GM12878 (cell line): Measurements from ENCODE around the gene WDR45B. TPM values are rescaled to one million over a fixed set of nuclear protein-coding genes. Genes with fewer than 3 reads are reported as not detected.

Experiments
- ATAC-seq: fragments of 200-7000 bp; cut with Tn5 transposase; 3 replicates; pipeline ENCODE4 v1.9.1; 2020; ENCODE audit warnings: mild to moderate bottlenecking, moderate library complexity
- BruUV-seq: library from RNA; stranded (reverse); fragments of 400-500 nt; replicated peaks from 2 replicates; lab custom pipeline; 2021; lab: Mats Ljungman, UMichigan
- CTCF ChIA-PET: fragments of 300-600 bp; sonication (Branson Sonifier 250); formaldehyde crosslinking; extraction: SDS; loops from one replicate; lab custom pipeline; 2021; ENCODE audit warnings: inconsistent platforms; lab: Yijun Ruan, JAX
- POLR2A ChIA-PET: fragments of 350-600 bp; formaldehyde crosslinking; extraction: SDS; loops from one replicate; lab custom pipeline; 2021; ENCODE audit warnings: inconsistent platforms; lab: Charles Lee
- RAD21 ChIA-PET: fragments of 300-600 bp; sonication (Branson Sonifier 250); formaldehyde crosslinking; loops from one replicate; lab custom pipeline; 2023; ENCODE audit warnings: antibody characterized with exemption; ENCODE audit not compliant: unreplicated experiment; lab: Charles Lee
- SMC1A ChIA-PET: fragments of 300-600 bp; sonication (Branson Sonifier 250); formaldehyde crosslinking; loops from one replicate; lab custom pipeline; 2023; ENCODE audit not compliant: unreplicated experiment, uncharacterized antibody; lab: Charles Lee
- DNase-seq: peaks from one replicate; pipeline ENCODE4 v3.0.0-alpha.2; 2011; ENCODE audit warnings: low read depth, low spot score
- FAIRE-seq: peaks from 3 replicates; lab custom pipeline; 2011; peaks lifted over from hg19 to GRCh38; lab: Jason Lieb, UNC
- H2AFZ ChIP-seq: 2 replicates; pipeline ENCODE4 v1.6.0; 2011; ENCODE audit warnings: low read depth, low read length, control low read depth; ENCODE audit not compliant: control insufficient read depth
- H3K27ac ChIP-seq: 2 replicates; pipeline ENCODE4 v1.5.1; 2011; ENCODE audit warnings: control low read depth; ENCODE audit not compliant: control insufficient read depth, insufficient read depth
- H3K27me3 ChIP-seq, 2 experiments: replicated peaks in 1 of 2; 2 replicates each; pipeline versions ENCODE4 v1.6.0 to v1.6.1; 2011; ENCODE audit warnings: low read length in 1 of 2; ENCODE audit not compliant: control insufficient read depth in 2 of 2, insufficient read depth in 2 of 2
- H3K36me3 ChIP-seq, 2 experiments: 2 replicates each; pipeline ENCODE4 v1.5.1; 2011; ENCODE audit warnings: low read length in 1 of 2; ENCODE audit not compliant: control insufficient read depth in 2 of 2, insufficient read depth in 2 of 2
- H3K4me1 ChIP-seq: 2 replicates; pipeline ENCODE4 v1.6.1; 2011; ENCODE audit warnings: mild to moderate bottlenecking, low read length, moderate library complexity, mixed read lengths; ENCODE audit not compliant: control insufficient read depth, insufficient read depth
- H3K4me2 ChIP-seq: 2 replicates; pipeline ENCODE4 v1.6.0; 2011; ENCODE audit warnings: control low read depth; ENCODE audit not compliant: control insufficient read depth, insufficient read depth
- H3K4me3 ChIP-seq: fragments of 200-600 bp; sonication (generic); 2 replicates; pipeline ENCODE4 v1.5.1; 2016
- H3K79me2 ChIP-seq: 2 replicates; pipeline ENCODE4 v1.6.0; 2011; ENCODE audit warnings: low read length; ENCODE audit not compliant: control insufficient read depth, insufficient read depth
- H3K9ac ChIP-seq: 2 replicates; pipeline ENCODE4 v1.8.0; 2011; ENCODE audit warnings: low read length, control low read depth, mixed read lengths; ENCODE audit not compliant: control insufficient read depth, insufficient read depth
- H3K9me3 ChIP-seq: replicated peaks from 3 replicates; pipeline ENCODE4 v1.5.1; 2011; ENCODE audit warnings: mild to moderate bottlenecking, low read length; ENCODE audit not compliant: control insufficient read depth, insufficient read depth
- H4K20me1 ChIP-seq: 2 replicates; pipeline ENCODE4 v1.6.0; 2011; ENCODE audit not compliant: control insufficient read depth, insufficient read depth
- CREB1 ChIP-seq: IDR thresholded peaks from 2 replicates; pipeline ENCODE4 v1.6.1; 2012; ENCODE audit warnings: low read depth, mild to moderate bottlenecking, inconsistent platforms
- EP300 ChIP-seq, 2 experiments: fragments of 150-350 bp in 1 of 2; IDR thresholded peaks; 2 replicates each; pipeline ENCODE4 v1.6.1; 2011 to 2012; ENCODE audit warnings: low read depth in 2 of 2, low read length in 2 of 2, borderline replicate concordance in 1 of 2, improper control_type of control experiment in 1 of 2, inconsistent platforms in 1 of 2; ENCODE audit not compliant: control insufficient read depth in 1 of 2
- KAT2A ChIP-seq: conservative IDR thresholded peaks from 2 replicates; pipeline ENCODE4 v1.6.1; 2011; ENCODE audit warnings: low read depth, low read length; ENCODE audit not compliant: control insufficient read depth
- NBN ChIP-seq: fragments of 450-650 bp; IDR thresholded peaks from 2 replicates; pipeline ENCODE4 v1.6.1; 2016
- NR2C1 ChIP-seq: fragments of 450-650 bp; IDR thresholded peaks from 2 replicates; pipeline ENCODE4 v1.6.1; 2017; ENCODE audit warnings: antibody characterized with exemption, mild to moderate bottlenecking, moderate library complexity
- SIN3A ChIP-seq: IDR thresholded peaks from 2 replicates; pipeline ENCODE4 v1.6.1; 2012; ENCODE audit warnings: low read depth, low read length, improper control_type of control experiment
- ZBED1 ChIP-seq: IDR thresholded peaks from 2 replicates; pipeline ENCODE4 v1.6.1; 2016; ENCODE audit warnings: borderline replicate concordance
- ZNF687 ChIP-seq: fragments of 450-650 bp; IDR thresholded peaks from 2 replicates; pipeline ENCODE4 v1.6.1; 2017; ENCODE audit warnings: mild to moderate bottlenecking, moderate library complexity
- ZZZ3 ChIP-seq: IDR thresholded peaks from 2 replicates; pipeline ENCODE4 v1.6.1; 2011; ENCODE audit warnings: low read depth; ENCODE audit not compliant: control insufficient read depth, insufficient read length
- WGBS: methylation state at CpG from one replicate; pipeline ENCODE4 v1.1.6; 2016; ENCODE audit warnings: low lambda C conversion rate; ENCODE audit not compliant: insufficient replicate concordance, insufficient coverage; ENCODE audit errors: missing lambda C conversion rate; 5-methylcytosine and 5-hydroxymethylcytosine counted together
- in situ Hi-C: fragments of 300-500 bp; cut with MboI; formaldehyde crosslinking; loops from 9 replicates; pipeline ENCODE4 v1.14.3; 2018; ENCODE audit warnings: mixed read lengths
- intact Hi-C: fragments of 100-400 bp; cut with micrococcal nuclease; formaldehyde crosslinking; loops from one replicate; pipeline ENCODE4 v1.14.2; 2022; ENCODE audit not compliant: unreplicated experiment
- polyA plus RNA-seq, 11 experiments: library from polyadenylated mRNA; depleted of rRNA in 4 of 11; unstranded in 6 of 11; stranded (reverse) in 5 of 11; fragments of >200 nt; fragmentation: Nextera tagmentation in 4 of 11; fragmentation: Illumina TruSeq in 1 of 11; extraction: Ambion mirVana in 4 of 11; extraction: Trizol in 1 of 11; gene quantifications; 1 replicate in 1 of 11; 2 replicates in 10 of 11; pipeline versions ENCODE4 v1.2.1 to v1.2.3, GENCODE V29; 2011 to 2016; ENCODE audit warnings: inconsistent platforms in 2 of 11, missing spikeins in 2 of 11, low read depth in 1 of 11
- total RNA-seq, 4 experiments: library from RNA; depleted of rRNA in 3 of 4; stranded (reverse); fragments of >200 nt in 3 of 4; fragmentation: Illumina TruSeq in 1 of 4; extraction: Trizol in 1 of 4; gene quantifications; 2 replicates each; pipeline versions ENCODE4 v1.2.1 to v1.2.3, GENCODE V29; 2013 to 2021
- TF ChIP-seq, protein P1 (sequence below): fragments of 450-650 bp; IDR thresholded peaks from 2 replicates; pipeline ENCODE4 v1.6.1; 2017; ENCODE audit warnings: antibody characterized with exemption, mild to moderate bottlenecking, moderate library complexity
- TF ChIP-seq, protein P2 (sequence below): fragments of 450-650 bp; IDR thresholded peaks from 2 replicates; pipeline ENCODE4 v1.6.1; 2016; ENCODE audit warnings: mild to moderate bottlenecking
- TF ChIP-seq, protein P3 (sequence below): fragments of 450-650 bp; IDR thresholded peaks from 2 replicates; pipeline ENCODE4 v1.6.1; 2017; ENCODE audit warnings: low read depth, mild to moderate bottlenecking, moderate library complexity

Gene WDR45B
- total and polyA plus RNA-seq, 10 of the 15 experiments (the other 5 are each of a cell fraction or from before 2014, with no cell fraction given), result 1.0 to 73.7 (median 26.6) TPM

DNA sequence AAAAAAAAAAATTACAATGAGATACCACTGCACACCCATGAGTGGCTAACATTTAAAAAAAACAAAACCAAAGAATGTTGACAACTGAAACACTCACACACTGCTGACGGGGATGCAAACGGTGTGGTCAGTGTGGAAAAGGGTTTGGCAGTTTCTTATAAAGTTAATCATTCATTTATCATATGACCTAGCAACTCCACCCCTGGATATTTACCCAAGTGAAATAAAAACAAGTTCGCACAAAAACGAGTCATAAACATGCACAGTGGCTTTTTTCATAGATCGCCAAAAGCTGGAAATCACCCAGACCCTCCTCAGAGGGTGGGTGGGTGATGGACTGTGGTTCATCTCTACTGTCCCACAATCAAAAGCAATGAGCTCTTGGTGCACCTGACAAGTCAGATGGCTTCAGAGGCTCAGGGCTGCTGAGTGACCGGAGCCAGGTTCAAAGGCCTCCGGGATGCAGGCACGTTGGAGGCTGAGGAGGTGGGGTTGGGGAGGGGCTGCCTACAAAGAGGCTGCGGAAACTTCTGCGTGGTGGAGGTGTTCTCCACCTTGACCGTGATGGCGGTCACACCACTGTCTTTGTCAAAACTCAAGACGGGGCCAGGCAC, 36.1 kb upstream of the WDR45B start:
- no peak for FAIRE-seq
- ChIA-PET RAD21 (no interaction called here), POLR2A (no interaction called here), CTCF (no interaction called here), SMC1A (no interaction called here)
- ATAC-seq, result peak; percentile 93
- 58% methylated on average over 11 of the region's 13 CpGs for WGBS
- Histone ChIP-seq H3K4me2 (no peak overlapping the region), H3K27ac (no peak overlapping the region), H3K27me3 (no peaks in the 10 kb centered on the region), H3K79me2 (no peaks in the 10 kb centered on the region), H3K36me3 (no peaks in the 10 kb centered on the region), H3K4me3 (no peak overlapping the region), H3K4me1 (no peaks in the 10 kb centered on the region), H4K20me1 (no peaks in the 10 kb centered on the region), H3K9ac (no peak overlapping the region), H3K9me3 (no peaks in the 10 kb centered on the region), H2AFZ (no peak overlapping the region)
- BruUV-seq, result no TSS peak
- intact Hi-C loops (no loop called here), in situ Hi-C loops (no loop called here)
- DNase-seq, result peak; percentile 33
- TF ChIP-seq, protein P1, sequence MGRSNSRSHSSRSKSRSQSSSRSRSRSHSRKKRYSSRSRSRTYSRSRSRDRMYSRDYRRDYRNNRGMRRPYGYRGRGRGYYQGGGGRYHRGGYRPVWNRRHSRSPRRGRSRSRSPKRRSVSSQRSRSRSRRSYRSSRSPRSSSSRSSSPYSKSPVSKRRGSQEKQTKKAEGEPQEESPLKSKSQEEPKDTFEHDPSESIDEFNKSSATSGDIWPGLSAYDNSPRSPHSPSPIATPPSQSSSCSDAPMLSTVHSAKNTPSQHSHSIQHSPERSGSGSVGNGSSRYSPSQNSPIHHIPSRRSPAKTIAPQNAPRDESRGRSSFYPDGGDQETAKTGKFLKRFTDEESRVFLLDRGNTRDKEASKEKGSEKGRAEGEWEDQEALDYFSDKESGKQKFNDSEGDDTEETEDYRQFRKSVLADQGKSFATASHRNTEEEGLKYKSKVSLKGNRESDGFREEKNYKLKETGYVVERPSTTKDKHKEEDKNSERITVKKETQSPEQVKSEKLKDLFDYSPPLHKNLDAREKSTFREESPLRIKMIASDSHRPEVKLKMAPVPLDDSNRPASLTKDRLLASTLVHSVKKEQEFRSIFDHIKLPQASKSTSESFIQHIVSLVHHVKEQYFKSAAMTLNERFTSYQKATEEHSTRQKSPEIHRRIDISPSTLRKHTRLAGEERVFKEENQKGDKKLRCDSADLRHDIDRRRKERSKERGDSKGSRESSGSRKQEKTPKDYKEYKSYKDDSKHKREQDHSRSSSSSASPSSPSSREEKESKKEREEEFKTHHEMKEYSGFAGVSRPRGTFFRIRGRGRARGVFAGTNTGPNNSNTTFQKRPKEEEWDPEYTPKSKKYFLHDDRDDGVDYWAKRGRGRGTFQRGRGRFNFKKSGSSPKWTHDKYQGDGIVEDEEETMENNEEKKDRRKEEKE, result no peak
- TF ChIP-seq KAT2A (no peak), SIN3A (no peak), NR2C1 (no peak), ZZZ3 (no peak), EP300 (IDR thresholded peaks at IDR 0.05; ENCODE audit: borderline replicate concordance in 1 of 2, control insufficient read depth in 1 of 2, low read depth in 2 of 2, low read length in 2 of 2) (peak; percentile 29 to 79; a peak in 1 of 4 replicates), CREB1 (no peak), ZNF687 (no peak), ZBED1 (no peak), NBN (0 out of 2 replicates have a peak, but pooled peaks have one; percentile 56)
- TF ChIP-seq, protein P2, sequence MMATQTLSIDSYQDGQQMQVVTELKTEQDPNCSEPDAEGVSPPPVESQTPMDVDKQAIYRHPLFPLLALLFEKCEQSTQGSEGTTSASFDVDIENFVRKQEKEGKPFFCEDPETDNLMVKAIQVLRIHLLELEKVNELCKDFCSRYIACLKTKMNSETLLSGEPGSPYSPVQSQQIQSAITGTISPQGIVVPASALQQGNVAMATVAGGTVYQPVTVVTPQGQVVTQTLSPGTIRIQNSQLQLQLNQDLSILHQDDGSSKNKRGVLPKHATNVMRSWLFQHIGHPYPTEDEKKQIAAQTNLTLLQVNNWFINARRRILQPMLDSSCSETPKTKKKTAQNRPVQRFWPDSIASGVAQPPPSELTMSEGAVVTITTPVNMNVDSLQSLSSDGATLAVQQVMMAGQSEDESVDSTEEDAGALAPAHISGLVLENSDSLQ, result peak; percentile 28; the same call in 1 of the 2 replicates
- TF ChIP-seq, protein P3, sequence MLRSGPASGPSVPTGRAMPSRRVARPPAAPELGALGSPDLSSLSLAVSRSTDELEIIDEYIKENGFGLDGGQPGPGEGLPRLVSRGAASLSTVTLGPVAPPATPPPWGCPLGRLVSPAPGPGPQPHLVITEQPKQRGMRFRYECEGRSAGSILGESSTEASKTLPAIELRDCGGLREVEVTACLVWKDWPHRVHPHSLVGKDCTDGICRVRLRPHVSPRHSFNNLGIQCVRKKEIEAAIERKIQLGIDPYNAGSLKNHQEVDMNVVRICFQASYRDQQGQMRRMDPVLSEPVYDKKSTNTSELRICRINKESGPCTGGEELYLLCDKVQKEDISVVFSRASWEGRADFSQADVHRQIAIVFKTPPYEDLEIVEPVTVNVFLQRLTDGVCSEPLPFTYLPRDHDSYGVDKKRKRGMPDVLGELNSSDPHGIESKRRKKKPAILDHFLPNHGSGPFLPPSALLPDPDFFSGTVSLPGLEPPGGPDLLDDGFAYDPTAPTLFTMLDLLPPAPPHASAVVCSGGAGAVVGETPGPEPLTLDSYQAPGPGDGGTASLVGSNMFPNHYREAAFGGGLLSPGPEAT, result peak; percentile 58; the same call in 1 of the 2 replicates
